HG02763 (cell line): ENCODE measurements around the gene BCL3.
"Not testable (repeated sequence)": the region's sequence is repeated elsewhere in the genome, so short reads cannot be mapped to it uniquely, and the experiment has no call there.

Source experiments
- ATAC-seq: cut with Tn5 transposase; IDR thresholded peaks from one replicate; pipeline ENCODE4 v1.9.1; 2021; ENCODE audit warnings: mild to moderate bottlenecking, moderate library complexity; ENCODE audit not compliant: unreplicated experiment

BCL3 gene

GRCh38 chr19:44720945-44721344 is 27.6 kb upstream of the BCL3 start:
- ATAC-seq: no peak

GRCh38 chr19:44721369-44721768 is 27.1 kb upstream of the BCL3 start:
- not testable (repeated sequence) for ATAC-seq

GRCh38 chr19:44722131-44723121 is 26.1 kb upstream of the BCL3 start:
- ATAC-seq: no peak

- ATAC-seq: no peak
Observed at GRCh38 chr19:44723299-44723951, 25.1 kb upstream of the BCL3 start.

GRCh38 chr19:44723952-44724319 is 24.6 kb upstream of the BCL3 start:
- ATAC-seq: no peak

- ATAC-seq: no peak
Observed at GRCh38 chr19:44725251-44725650, 23.3 kb upstream of the BCL3 start.

GRCh38 chr19:44725684-44726083 is 22.8 kb upstream of the BCL3 start:
- ATAC-seq: no peak

- ATAC-seq: no peak
Observed at GRCh38 chr19:44726465-44726864, 22.0 kb upstream of the BCL3 start.

- no peak for ATAC-seq
Observed at GRCh38 chr19:44728178-44728577, 20.3 kb upstream of the BCL3 start.

GRCh38 chr19:44729516-44730033 is 18.9 kb upstream of the BCL3 start:
- no peak for ATAC-seq

- ATAC-seq: no peak
Observed at GRCh38 chr19:44731081-44731480, 17.4 kb upstream of the BCL3 start.

GRCh38 chr19:44731622-44732021 is 16.9 kb upstream of the BCL3 start:
- no peak for ATAC-seq

- no peak for ATAC-seq
Observed at GRCh38 chr19:44732235-44733014, 16.1 kb upstream of the BCL3 start.

GRCh38 chr19:44734357-44734756 is 14.2 kb upstream of the BCL3 start:
- ATAC-seq: no peak

GRCh38 chr19:44735011-44735410 is 13.5 kb upstream of the BCL3 start:
- no peak for ATAC-seq

- no peak for ATAC-seq
Observed at GRCh38 chr19:44737238-44738071, 11.1 kb upstream of the BCL3 start.

- no peak for ATAC-seq
Observed at GRCh38 chr19:44738136-44738535, 10.4 kb upstream of the BCL3 start.

GRCh38 chr19:44738603-44739558 is 9.6 kb upstream of the BCL3 start:
- no peak for ATAC-seq

- ATAC-seq: no peak
Observed at GRCh38 chr19:44740351-44740824, 8.1 kb upstream of the BCL3 start.
